ENCODE results near the gene DEDD2.
A peak's percentile ranks its signal among the peaks of the same experiment; 100 is the strongest.

DEDD2 gene

GRCh38 chr19:42247640-42248199, 30.2 kb upstream of the DEDD2 start:
- Histone ChIP-seq H3K79me2 (ENCODE audit: insufficient read depth, low read length) (0 out of 2 replicates have a peak, but pooled peaks cover 2% of the 10 kb centered on the region), H2AFZ (ENCODE audit: low read length) (no peak overlapping the region), H4K20me1 (ENCODE audit: insufficient read depth, low read length) (no peaks in the 10 kb centered on the region), H3K4me1 (ENCODE audit: insufficient read depth, low read length, severe bottlenecking) (peaks cover 26% of the 10 kb centered on the region), H3K36me3 (ENCODE audit: insufficient read depth, low read length) (peaks cover 18% of the 10 kb centered on the region; the same call in 1 of the 2 replicates), H3K9ac (ENCODE audit: low read length) (no peak overlapping the region), H3K9me2 (ENCODE audit: low read depth, low read length) (no peaks in the 10 kb centered on the region), H3K27ac (ENCODE audit: low read depth, low read length, poor library complexity, severe bottlenecking) (no peak overlapping the region), H3F3A (ENCODE audit: insufficient read depth, low read length) (no peaks in the 10 kb centered on the region), H3K9me3 (ENCODE audit: low read length) (no peaks in the 10 kb centered on the region), H3K4me2 (ENCODE audit: low read length) (no peak overlapping the region), H3K27me3 (ENCODE audit: insufficient read depth, low read length) (no peaks in the 10 kb centered on the region), H3K4me3 (ENCODE audit: low read depth, low read length, poor library complexity, severe bottlenecking) (no peak overlapping the region)
- TF ChIP-seq CTCF (IDR thresholded peaks at IDR 0.05; ENCODE audit: low read length) (no peak), EZH2 (IDR thresholded peaks at IDR 0.05; ENCODE audit: borderline replicate concordance, low read length) (no peak)

DNA sequence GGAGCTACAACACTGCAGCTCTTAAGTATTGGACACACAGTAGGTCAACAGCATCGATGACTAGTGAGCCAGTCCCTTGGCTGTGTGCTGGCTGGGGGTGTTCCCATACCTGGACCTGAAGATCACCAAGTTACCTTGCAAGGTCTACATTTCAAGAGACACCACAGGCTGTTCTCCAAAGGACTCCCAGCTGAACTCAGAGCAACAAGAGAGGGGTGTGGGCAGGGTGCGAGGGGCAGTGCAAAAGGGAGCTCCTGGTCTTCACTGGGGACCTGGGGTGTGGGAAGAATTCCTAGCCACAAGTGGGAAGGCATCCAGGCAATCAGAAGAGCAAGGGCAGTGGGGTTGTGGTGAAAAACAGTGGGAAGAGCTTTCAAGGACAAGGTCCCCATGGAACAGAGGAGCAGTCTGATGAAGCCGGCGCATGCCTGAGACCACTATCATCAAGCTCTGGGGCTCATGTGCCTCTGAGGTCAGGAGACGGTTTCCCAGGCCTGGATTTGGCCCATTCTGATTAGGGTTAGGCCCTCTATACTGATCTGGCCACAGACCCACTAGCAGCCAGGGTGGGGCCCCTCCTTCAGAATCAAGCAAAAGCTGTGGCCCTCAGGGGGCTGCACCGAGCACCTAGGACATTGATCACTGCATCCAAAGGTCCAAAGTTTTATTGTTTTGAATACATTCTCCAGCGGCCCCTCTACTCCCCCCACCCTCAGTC, 29.6 kb upstream of the DEDD2 start:
- Histone ChIP-seq H3K9me2 (ENCODE audit: low read depth, low read length) (no peaks in the 10 kb centered on the region), H3K27me3 (ENCODE audit: insufficient read depth, low read length) (no peaks in the 10 kb centered on the region), H3K4me2 (ENCODE audit: low read length) (no peak overlapping the region), H3F3A (ENCODE audit: insufficient read depth, low read length) (no peaks in the 10 kb centered on the region), H3K36me3 (ENCODE audit: insufficient read depth, low read length) (peaks cover 18% of the 10 kb centered on the region; the same call in 1 of the 2 replicates), H2AFZ (ENCODE audit: low read length) (no peak overlapping the region), H3K9me3 (ENCODE audit: low read length) (no peaks in the 10 kb centered on the region), H3K4me1 (ENCODE audit: insufficient read depth, low read length, severe bottlenecking) (peaks cover 22% of the 10 kb centered on the region), H3K4me3 (ENCODE audit: low read depth, low read length, poor library complexity, severe bottlenecking) (no peak overlapping the region), H3K79me2 (ENCODE audit: insufficient read depth, low read length) (no peaks in the 10 kb centered on the region), H3K27ac (ENCODE audit: low read depth, low read length, poor library complexity, severe bottlenecking) (no peak overlapping the region), H3K9ac (ENCODE audit: low read length) (no peak overlapping the region), H4K20me1 (ENCODE audit: insufficient read depth, low read length) (no peaks in the 10 kb centered on the region)
- TF ChIP-seq EZH2 (IDR thresholded peaks at IDR 0.05; ENCODE audit: borderline replicate concordance, low read length) (no peak), CTCF (IDR thresholded peaks at IDR 0.05; ENCODE audit: low read length) (no peak)

DNA sequence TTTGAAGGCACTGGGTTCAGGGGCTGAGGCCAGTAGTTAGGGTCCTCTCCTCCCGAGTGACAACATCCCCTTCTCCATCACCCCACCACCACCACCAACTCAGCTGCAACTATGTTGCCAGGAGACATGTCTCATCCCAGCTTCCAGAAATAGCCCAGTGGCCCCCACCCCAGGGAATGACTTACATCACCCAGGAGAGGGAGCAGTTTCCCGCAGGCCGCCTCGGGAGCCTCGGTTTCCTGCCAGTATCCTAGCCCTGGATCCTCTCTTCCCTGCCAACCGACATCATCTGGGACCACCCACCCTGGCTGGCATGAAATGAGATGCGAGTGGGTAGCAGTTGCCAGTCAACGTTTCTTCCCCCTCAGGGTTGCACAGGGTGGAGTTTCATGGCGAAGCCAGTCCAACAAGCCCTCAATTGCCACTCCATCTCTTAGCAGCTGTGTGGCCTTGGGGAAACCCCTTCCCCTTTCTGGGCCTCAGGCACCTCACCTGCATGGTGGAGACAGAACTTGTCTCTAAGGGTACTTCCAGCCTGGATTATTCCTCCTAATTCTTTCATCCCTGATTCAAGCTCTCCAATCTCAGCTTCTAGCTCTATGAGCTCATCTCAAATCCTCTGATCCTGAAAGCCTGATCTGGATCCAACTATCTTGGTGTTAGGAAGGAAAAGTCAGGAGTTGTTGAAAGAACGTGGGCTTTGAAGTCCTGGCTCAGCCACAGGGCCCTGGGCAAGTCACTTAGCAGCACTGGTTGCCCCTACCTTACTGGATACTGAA, 28.9 kb upstream of the DEDD2 start:
- peaks cover 20% of the 10 kb centered on the region for H3K4me1 ChIP-seq (ENCODE audit: insufficient read depth, low read length, severe bottlenecking)
- H3K27ac ChIP-seq (ENCODE audit: low read depth, low read length, poor library complexity, severe bottlenecking) = no peak overlapping the region
- H3K9me2 ChIP-seq (ENCODE audit: low read depth, low read length) = no peaks in the 10 kb centered on the region
- H3K79me2 ChIP-seq (ENCODE audit: insufficient read depth, low read length) = peaks cover 7% of the 10 kb centered on the region
- H4K20me1 ChIP-seq (ENCODE audit: insufficient read depth, low read length) = no peaks in the 10 kb centered on the region
- no peaks in the 10 kb centered on the region for H3F3A ChIP-seq (ENCODE audit: insufficient read depth, low read length)
- H3K4me3 ChIP-seq (ENCODE audit: low read depth, low read length, poor library complexity, severe bottlenecking) = no peak overlapping the region
- H3K9ac ChIP-seq (ENCODE audit: low read length) = no peak overlapping the region
- H2AFZ ChIP-seq (ENCODE audit: low read length) = no peak overlapping the region
- no peaks in the 10 kb centered on the region for H3K9me3 ChIP-seq (ENCODE audit: low read length)
- no peaks in the 10 kb centered on the region for H3K27me3 ChIP-seq (ENCODE audit: insufficient read depth, low read length)
- peaks cover 18% of the 10 kb centered on the region; the same call in 1 of the 2 replicates for H3K36me3 ChIP-seq (ENCODE audit: insufficient read depth, low read length)
- TF ChIP-seq EZH2 (IDR thresholded peaks at IDR 0.05; ENCODE audit: borderline replicate concordance, low read length) (no peak), CTCF (IDR thresholded peaks at IDR 0.05; ENCODE audit: low read length) (peak; percentile 26; the same call in 1 of the 2 replicates)
- H3K4me2 ChIP-seq (ENCODE audit: low read length) = no peak overlapping the region
